AG20443 (cell line): ENCODE data around the gene UGT1A3.
A peak's percentile ranks its signal among the peaks of the same experiment; 100 is the strongest.

Experiments
- DNase-seq: peaks from one replicate; pipeline ENCODE4 v3.0.0; 2012; ENCODE audit warnings: low spot score, mixed read lengths

The UGT1A3 gene

GRCh38 chr2:233758141-233758540 lies 29.3 kb downstream of the UGT1A3 start:
- DNase-seq = no peak

GRCh38 chr2:233758849-233759248 lies 30.0 kb downstream of the UGT1A3 start:
- no peak for DNase-seq

DNA sequence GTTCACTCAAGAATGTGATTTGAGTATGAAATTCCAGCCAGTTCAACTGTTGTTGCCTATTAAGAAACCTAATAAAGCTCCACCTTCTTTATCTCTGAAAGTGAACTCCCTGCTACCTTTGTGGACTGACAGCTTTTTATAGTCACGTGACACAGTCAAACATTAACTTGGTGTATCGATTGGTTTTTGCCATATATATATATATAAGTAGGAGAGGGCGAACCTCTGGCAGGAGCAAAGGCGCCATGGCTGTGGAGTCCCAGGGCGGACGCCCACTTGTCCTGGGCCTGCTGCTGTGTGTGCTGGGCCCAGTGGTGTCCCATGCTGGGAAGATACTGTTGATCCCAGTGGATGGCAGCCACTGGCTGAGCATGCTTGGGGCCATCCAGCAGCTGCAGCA lies 31.2 kb downstream of the UGT1A3 start, which contains the start of gene UGT1A1:
Gene UGT1A1, plus strand, starts transcription at position 228 of the 400 bp plus-strand sequence. Its CDS starts 18 bp downstream, at position 246.
- no peak for DNase-seq

- DNase-seq = no peak
These were observed 32.4 kb downstream of the UGT1A3 start for GRCh38 chr2:233761040-233761769.

DNA sequence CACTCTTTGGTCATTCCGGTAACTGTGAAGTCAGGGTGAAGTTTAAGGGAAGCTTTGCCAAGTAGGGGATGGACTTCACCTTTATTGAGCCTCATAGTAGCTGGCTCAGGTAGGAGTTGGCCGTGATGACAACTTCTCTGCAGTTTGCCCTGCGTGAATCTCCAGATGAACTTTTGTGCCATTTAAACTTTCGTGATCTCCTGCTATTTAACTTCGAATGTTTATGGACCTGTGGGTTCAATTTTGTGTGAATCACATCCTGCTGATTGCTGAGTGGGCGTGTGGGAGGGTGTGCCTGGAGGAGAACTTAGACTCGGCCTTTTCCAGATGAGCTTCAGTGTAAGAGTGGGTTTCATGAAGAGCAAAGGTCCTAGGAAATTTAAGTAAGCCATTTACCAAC lies 35.4 kb downstream of the UGT1A3 start:
- peak; percentile 66 for DNase-seq

DNA sequence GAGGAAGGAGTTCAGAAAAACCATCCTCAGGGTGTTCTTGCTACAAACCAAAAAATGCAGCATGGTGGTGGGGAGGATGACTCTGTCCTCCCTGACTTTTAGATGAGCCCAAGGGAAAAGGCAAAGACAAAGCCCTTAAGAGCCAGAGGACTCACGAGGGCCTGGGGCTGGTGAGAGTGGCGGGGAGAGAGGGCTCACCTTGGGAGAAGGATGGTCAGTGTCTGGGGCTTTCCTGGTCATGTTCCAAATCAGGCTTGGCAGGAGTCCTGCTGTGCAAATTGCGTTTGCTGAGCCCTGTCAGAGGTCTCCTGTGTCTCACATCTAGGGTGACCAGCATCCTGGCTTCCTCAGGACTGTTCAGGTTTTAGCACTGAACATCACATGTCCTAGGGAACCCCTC lies 35.9 kb downstream of the UGT1A3 start:
- no peak for DNase-seq

DNA sequence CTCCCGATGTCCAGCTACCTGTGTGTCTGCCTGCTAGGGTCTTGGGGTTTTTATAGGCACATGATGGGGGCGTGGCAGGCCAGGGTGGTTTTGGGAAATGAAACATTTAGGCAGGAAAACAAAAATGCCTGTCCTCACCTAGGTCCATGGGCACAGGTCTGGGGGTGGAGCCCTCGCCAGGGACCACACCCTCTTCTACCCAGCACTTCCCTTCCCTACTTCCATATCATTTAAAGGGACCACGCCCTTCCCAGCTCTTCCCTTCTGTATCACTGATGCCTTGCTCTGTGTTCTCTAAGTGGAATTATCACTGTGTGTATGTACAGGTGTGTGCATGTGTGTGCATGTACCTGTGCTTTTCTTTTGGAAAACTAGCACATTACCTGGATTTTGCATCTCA lies 37.6 kb downstream of the UGT1A3 start:
- no peak for DNase-seq

DNA sequence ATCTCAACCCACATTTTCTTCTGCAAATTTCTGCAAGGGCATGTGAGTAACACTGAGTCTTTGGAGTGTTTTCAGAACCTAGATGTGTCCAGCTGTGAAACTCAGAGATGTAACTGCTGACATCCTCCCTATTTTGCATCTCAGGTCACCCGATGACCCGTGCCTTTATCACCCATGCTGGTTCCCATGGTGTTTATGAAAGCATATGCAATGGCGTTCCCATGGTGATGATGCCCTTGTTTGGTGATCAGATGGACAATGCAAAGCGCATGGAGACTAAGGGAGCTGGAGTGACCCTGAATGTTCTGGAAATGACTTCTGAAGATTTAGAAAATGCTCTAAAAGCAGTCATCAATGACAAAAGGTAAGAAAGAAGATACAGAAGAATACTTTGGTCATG lies 39.2 kb downstream of the UGT1A3 start:
- no peak for DNase-seq

GRCh38 chr2:233769260-233769659 lies 40.4 kb downstream of the UGT1A3 start:
- no peak for DNase-seq

- no peak for DNase-seq
These were observed 43.3 kb downstream of the UGT1A3 start for GRCh38 chr2:233772153-233772552.

- no peak for DNase-seq
These were observed 43.7 kb downstream of the UGT1A3 start for GRCh38 chr2:233772583-233772982.

DNA sequence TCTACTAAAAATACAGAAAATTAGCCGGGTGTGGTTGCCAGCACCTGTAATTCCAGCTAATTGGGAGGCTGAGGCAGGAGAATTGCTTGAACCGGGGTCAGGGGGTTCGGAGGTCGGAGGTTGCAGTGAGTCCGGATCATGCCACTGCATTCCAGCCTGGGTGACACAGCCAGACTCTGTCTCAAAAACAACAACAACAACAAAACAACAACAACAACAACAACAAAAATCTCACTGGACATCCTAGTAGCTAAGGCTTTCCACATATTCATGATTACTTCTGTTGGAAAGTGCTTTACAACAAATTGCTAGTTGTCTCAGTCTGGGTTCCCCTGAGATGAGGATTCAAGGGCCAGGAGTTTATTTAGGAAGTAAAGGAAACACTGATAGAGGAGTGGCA lies 45.0 kb downstream of the UGT1A3 start:
- no peak for DNase-seq

DNA sequence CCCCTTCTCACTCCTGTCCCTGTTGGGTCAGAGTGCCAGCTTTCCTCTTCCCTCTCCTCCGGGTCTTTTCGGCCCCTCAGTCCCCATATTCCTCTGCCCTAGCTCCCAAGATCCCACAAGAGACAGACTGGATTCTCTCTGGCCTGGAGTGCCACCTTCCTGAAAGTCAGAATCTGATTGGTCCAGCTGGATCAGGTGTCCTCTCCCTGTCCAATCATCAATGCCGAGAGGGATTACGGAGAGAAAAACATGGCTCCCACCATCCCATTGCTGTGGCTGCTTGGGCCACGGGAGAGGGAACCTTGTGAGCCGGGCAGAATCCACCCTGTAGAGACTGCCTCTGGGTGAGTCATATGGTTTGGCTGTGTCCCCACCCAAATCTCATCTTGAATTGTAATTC lies 46.6 kb downstream of the UGT1A3 start:
- DNase-seq = no peak

DNA sequence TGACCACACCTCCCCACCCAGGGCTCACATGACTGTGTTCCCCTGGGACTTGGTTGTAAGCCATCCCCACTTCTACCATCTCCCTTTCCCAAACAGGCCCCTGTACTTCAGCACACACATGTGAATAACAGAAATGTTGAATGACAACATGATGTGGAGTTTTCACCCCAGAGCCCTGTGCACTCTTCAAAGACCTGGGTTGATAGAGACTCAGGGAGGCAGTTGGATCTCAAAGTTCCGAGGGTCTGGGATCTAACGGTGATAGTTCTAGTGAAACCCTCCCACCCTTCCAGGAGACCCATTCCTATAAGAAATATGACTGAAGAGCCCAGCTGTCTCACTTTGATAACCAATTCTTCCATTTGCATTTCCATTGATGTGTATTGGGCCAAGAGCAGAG lies 49.2 kb downstream of the UGT1A3 start, which contains the start of gene MROH2A:
Gene MROH2A, plus strand, starts transcription at position 301 of the 400 bp plus-strand sequence. CDS start 1,029 bp downstream, outside the sequence.
- no peak for DNase-seq

- DNase-seq = no peak
These were observed 50.9 kb downstream of the UGT1A3 start for GRCh38 chr2:233779722-233780121.

DNA sequence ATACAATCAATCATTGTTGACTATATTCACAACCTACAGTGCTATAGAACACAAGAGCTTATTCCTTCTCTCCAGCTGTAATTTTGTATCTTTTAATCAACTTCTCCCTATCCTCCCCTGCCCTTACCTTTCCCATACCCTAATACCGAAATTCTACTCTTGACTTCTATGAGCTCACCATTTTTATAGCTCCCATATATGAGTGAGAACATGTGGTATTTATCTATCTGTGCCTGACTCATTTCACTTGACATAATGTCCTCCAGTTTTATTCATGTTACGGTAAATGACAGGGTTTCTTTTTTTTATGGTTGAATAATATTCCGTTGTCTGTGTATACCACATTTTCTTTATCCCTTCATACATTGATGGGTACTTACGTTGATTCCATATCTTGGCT lies 51.9 kb downstream of the UGT1A3 start:
- DNase-seq = no peak

GRCh38 chr2:233789554-233789953 lies 60.7 kb downstream of the UGT1A3 start:
- no peak for DNase-seq

- no peak for DNase-seq
These were observed 62.5 kb downstream of the UGT1A3 start for GRCh38 chr2:233791151-233791882.

DNA sequence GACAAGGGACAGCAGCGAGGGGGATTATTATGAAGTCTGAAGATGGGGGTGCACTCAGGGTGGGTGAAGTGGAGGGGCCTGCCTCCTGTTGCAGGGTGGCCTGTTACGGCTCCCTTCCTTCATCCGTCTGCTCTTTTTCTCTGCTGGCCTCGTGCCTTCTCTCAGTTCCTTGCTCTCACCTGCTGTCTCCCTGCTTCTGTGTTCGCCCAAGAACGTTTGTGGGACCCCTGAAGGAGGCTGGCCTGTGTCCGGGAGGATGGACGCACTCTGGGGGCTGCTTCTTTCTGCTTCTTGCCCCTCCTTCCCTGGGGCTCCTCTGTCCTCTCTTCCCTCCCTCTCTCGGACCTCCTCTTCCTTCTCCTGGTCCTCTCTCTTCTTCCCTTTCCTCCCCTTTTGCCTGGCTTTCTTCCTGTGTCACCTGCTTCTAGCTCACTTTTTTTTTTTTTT lies 63.1 kb downstream of the UGT1A3 start:
- DNase-seq = no peak

DNA sequence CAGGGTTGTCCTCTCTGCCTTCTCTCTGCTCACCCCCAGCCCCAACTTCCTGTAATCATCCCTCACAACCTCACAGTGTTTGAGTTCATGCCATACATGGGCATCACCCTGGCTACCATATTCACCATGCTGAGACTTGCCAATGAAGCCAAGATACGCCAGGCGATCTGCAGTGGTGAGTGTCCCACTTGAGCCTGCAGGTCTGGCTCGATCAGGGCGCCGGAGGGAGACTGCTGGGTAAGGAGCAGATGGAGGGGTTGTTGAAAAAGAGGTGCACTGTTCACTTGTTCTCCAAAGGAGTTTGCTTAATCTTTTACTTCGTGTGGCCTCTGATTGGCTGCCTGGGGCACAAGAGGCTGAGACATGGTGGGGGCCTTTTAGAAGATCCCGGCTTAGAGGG lies 63.9 kb downstream of the UGT1A3 start:
- DNase-seq = no peak

DNA sequence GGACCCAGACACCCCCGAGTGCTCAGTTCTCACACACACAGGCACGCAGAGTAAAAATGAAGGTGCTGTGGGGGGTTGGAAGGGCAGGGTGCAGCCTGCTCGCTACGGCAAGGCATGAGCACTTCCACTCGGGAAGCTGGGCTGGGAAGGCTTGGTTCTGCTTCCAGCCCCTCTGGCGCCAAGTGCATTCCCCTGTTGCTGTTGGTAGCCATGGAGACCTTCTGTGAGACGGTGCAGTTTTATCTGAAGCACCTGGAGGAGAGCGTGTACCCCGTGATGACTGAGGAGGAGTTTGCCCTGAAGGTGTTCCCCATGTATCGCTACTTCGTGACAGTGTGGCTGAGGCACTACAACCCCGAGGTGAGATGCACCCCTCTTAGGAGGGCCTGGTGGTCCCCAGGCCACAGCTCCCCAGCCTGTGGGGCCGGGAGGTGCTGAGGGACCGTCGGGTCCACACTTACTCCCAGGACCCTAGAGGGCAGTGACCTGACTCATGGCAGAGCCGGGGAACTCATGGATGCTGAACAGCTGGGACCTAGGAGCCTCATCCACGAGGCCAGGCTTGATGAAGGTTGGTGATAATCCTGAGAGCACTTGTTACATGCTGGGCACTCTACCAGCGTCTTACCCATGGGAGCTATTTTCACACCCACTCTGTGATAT lies 64.8 kb downstream of the UGT1A3 start:
- DNase-seq = no peak

- no peak for DNase-seq
These were observed 65.4 kb downstream of the UGT1A3 start for GRCh38 chr2:233794128-233794658.
